Esophagus squamous epithelium (tissue), 4 donors: ENCODE measurements around the gene PBX3.

ENCODE experiments used
- CTCF ChIP-seq, 6 experiments: fragments of 450-650 bp in 4 of 6; fragments of 200-600 bp in 2 of 6; sonication (generic) in 2 of 6; IDR thresholded peaks; one replicate each; pipeline ENCODE4 v1.5.1; 2016 to 2019; ENCODE audit warnings: antibody characterized with exemption in 6 of 6, mild to moderate bottlenecking in 4 of 6, moderate library complexity in 4 of 6
- POLR2A ChIP-seq, 4 donors: fragments of 450-650 bp; IDR thresholded peaks; one replicate each; pipeline ENCODE4 v1.6.1; 2017; ENCODE audit warnings: antibody characterized with exemption in 4 of 4, mild to moderate bottlenecking in 4 of 4, moderate library complexity in 3 of 4

GRCh38 chr9:125897481-125897880 lies 150.3 kb downstream of the PBX3 start:
- no peak for TF ChIP-seq CTCF (IDR thresholded peaks at IDR 0.05)
- no peak for TF ChIP-seq POLR2A (IDR thresholded peaks at IDR 0.05)
